ENCODE measurements around the gene TMEM54.

The TMEM54 gene

GRCh38 chr1:32893198-32894018, 7.8 kb downstream of the TMEM54 start:
- no peak for DNase-seq

DNA sequence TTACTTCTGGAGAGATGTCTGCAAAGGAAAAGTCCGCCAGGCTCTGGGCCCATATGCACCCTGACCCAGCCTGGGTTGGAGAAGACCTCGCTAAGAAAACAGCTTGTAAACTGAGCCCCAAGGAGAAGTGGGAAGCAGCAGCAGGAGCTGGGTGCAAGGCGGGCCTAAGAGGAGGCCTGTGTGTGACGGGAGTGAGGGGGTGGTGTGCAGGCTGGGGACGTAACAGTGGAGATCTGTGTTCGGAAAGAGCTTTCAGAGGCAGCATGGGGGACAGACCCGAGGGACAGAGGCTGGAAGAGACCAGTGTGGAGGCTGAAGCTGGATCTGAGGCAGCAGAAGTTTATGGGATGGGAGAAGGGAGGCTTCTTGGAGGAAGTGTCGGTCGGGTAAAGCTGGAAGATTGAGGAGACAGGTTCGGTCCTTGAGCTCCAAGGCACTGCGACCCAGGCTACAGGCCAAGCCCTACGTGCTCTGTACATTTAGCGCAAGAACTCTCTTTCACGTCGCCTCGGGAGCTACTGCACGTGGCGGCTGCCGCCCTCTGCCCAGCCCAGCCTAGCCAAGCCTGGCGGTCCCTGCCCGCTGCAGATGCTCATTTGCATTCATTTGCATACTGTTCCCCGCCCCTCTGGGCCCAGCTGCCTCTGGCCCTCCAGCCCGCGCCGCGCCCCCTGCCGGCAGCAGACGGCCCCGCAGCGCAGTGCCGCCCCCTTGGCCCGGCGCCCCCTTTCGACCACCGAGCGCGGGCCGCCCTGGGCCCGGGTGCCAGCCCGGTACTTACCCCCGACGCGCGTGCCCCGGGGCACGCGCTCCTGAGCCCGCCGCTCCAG, 8.6 kb downstream of the TMEM54 start:
- no peak for DNase-seq

DNA sequence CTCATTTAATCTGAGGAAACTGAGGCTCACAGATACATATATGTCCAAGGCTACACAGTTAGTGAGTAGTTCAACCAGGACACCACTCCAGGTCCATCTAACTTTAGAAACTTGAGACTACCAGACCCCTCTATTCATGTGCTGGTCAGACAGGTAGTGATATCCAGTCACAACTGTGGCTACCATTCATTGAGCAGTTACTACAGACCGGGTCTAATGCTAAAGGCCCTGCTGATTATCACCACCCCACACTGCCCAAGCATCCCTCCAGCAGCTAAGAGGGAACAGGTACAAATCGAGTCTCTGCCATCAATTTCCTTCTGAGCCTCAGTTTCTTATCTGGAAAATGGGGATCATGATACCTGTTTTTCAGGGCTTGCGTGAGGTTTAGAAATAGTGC, 9.6 kb downstream of the TMEM54 start:
- DNase-seq, result no peak

- DNase-seq, result no peak
These were observed 10.0 kb downstream of the TMEM54 start for GRCh38 chr1:32891241-32891570.

DNA sequence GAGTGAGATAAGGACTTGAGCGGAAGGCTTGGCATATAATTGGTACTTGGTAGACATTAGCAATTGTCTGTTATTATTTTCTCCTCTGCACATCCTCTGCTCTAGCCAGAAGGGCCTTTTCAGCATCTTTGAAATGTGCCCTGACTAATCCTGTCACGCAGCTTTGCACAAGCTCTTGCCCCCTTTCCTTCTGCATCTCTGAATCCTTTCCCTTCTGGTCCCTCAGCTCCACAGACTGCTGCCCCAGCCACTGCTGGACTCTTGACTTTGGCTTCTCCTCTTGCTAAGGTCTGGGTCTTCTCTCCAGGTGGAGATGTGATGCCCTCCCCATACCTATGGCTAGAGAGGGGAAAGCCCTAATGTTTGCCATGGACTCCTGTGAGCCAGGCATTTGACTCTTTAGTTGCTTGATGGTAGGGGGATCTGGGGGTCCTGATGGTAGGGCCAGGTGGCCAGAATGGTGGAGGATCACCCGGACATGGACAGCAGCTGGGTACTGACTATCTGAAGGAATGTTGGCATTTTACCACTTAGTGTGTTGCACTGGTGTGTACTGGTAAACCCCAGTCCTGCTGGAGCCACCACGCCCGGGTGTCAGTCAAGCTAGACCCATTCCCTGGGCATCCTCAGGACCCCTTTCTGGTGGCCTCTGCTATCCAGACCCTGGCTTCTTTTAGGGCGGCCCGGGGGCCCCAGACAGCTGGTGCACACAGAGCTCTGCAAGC, 10.5 kb downstream of the TMEM54 start:
- peak; percentile 33 for DNase-seq

- DNase-seq, result no peak
These were observed 11.4 kb downstream of the TMEM54 start for GRCh38 chr1:32889731-32890278.

DNA sequence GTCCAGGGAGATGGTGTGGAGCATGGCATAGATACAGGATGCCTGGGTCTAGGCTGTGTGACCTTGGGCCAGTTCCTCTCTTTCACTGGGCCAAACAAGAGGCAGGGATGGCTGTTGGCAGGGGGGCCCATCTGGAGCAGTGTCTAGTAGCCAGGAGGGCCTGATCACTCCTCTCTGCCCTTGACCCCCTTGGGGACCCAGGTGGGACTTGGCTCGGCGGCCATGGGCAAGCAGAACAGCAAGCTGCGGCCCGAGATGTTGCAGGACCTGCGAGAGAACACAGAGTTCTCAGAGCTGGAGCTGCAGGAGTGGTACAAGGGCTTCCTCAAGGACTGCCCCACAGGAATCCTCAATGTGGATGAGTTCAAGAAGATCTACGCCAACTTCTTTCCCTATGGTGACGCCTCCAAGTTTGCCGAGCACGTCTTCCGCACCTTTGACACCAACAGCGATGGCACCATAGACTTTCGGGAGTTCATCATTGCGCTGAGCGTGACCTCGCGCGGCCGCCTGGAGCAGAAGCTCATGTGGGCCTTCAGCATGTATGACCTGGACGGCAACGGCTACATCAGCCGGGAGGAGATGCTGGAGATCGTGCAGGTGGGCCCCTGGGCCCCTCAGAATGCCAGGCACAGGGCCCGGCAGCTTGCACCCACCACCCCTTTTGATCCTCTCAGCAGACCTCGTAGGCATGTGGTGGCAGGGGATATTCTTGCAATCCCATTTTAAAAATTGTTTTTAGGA, 12.3 kb downstream of the TMEM54 start:
- no peak for DNase-seq

- no peak for DNase-seq
These were observed 13.1 kb downstream of the TMEM54 start for GRCh38 chr1:32888134-32888533.

DNA sequence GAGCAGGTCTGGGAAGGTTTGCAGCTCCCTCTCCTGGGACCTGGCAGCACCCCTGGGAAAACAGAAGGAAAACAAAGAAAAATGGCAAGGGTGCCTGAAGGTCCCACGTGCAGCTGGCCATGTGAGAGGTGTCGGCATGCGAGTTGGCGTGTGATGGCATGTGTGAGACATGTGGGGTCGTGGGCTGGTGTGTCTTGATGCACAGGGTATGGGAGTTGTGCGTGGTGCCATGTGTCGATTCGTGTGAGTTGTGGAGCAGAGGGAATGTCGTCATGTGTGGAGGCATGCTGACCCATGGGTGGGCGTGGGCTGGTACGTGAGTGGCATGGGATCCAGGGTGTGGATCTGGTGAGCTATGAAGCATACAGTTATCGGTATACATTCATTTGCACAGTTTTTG, 13.6 kb downstream of the TMEM54 start:
- DNase-seq, result no peak

DNA sequence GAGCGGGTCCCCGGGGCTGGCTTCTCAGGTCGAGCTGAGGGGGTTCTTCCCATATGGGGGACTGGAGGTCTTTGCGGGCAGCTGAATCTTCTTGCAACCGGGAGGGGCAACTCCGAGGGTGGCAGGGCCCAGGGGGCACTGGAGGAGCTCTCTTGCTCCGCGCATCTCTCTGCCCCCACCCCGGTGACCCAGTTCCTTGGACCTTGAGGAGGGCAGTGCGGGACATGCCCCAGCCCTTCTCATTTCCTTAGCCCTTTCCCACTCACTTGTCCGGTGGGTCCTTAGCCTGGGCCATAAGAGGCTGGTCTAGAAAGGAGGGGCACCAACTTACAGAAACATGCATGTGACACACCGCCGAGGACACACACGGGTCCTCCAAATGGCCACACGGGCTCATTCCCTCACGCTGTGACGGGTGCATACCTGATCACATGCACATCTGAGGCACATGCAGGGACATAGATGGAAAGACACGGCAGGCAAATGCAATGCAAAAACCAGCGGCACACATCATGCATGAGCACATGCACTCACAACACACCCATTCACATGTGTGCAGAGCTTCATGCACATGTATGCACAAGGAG, 14.3 kb downstream of the TMEM54 start:
- no peak for DNase-seq

GRCh38 chr1:32886004-32886827, 15.0 kb downstream of the TMEM54 start, which contains the start of gene HPCA:
TSS of gene HPCA (plus strand) at chr1:32886491. CDS start at chr1:32888899, 2,408 bp downstream.
- no peak for DNase-seq

- no peak for DNase-seq
These were observed 15.5 kb downstream of the TMEM54 start for GRCh38 chr1:32885676-32886003.

DNA sequence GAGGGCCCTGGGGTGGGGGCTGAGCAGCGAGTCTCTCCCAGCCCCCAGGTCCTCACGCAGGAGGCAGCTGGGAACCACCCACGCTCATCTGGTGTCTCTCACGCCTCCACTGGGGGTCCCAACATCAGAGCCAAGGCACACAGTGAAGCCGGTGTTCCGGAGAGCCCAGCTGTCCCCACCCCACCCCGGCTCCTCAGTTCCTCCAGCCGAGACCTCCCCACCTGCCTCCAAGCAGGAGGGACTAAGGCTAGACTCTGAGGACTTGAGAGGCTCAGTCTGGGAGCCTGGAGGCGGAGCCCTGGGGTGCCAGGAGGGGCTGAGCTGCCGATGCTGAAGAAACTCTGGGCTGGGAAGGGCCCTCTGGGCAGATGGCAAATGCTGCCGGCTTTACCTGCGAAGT, 16.5 kb downstream of the TMEM54 start:
- DNase-seq, result peak; percentile 81

- DNase-seq, result no peak
These were observed 17.2 kb downstream of the TMEM54 start for GRCh38 chr1:32884032-32884372.

DNA sequence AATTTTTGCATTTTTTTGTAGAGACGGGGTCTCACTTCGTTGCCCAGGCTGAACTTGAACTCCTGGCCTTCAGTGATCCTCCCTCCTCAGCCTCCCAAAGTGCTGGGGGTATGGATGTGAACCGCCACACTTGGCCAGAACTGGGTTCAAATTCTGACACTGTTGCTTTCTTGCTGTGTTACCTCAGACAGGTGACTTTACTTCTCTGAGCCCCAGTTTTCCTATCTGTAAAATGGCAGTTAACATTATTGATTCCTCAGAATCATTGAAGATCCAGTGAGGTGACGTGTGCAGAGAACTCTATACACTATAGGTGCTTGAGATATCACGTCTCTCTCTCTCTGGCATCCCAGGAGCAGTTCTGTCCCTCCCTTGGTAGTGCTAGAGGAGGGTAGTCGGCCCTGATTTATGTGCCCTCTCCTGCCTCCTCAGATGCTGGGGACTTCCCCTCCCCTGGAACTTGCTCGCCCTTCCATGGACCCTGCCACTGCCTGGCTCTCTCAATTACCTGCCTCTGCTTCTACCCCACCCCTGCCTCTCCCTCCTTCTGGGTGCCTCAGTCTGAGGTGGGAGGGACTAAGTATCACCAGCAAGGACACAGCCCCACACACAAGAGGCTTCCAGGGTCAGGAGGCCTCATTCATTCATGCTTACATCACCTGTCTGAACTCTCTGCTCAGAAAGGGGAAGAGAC, 17.7 kb downstream of the TMEM54 start:
- DNase-seq, result no peak

- peak; percentile 87 for DNase-seq
These were observed 19.0 kb downstream of the TMEM54 start for GRCh38 chr1:32881871-32882850.

DNA sequence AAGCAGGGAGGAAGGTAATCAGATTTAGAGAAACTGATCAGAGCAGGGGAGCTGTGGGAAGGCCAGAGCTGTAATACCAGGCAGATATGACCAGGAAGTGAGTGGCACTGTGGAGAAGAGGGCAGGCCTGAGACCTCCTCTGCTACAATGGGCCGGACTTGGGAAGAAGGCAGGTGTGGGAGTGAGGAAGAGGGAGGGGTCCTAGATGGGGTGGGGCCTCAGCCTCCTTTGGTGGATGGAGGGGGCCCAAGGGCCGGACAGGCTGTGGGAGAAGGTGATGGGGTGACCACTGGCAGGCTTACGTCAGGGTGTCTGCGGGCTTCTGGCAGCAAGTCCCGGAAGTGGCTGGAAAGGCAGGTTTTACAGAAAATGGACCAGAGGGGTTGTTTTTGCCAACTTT, 19.9 kb downstream of the TMEM54 start:
- DNase-seq, result no peak

- DNase-seq, result no peak
These were observed 22.6 kb downstream of the TMEM54 start for GRCh38 chr1:32878637-32879041.

- DNase-seq, result no peak
These were observed 23.0 kb downstream of the TMEM54 start for GRCh38 chr1:32878183-32878582.
